GDM1 (cell line): ENCODE results near the gene PAMR1.
A peak's percentile ranks its signal among the peaks of the same experiment; 100 is the strongest.

ENCODE experiments used
- DNase-seq: peaks from one replicate; lab custom pipeline; 2025; lab: John Stamatoyannopoulos, UW

The PAMR1 gene

GRCh38 chr11:35494957-35495490 lies 30.4 kb downstream of the PAMR1 start:
- no peak for DNase-seq

- DNase-seq = no peak
Observed at GRCh38 chr11:35491231-35491871, 34.1 kb downstream of the PAMR1 start.

- no peak for DNase-seq
Observed at GRCh38 chr11:35488117-35488516, 37.3 kb downstream of the PAMR1 start.

GRCh38 chr11:35487532-35488078 lies 37.8 kb downstream of the PAMR1 start:
- DNase-seq = no peak

GRCh38 chr11:35486934-35487333 lies 38.5 kb downstream of the PAMR1 start:
- DNase-seq = no peak

- DNase-seq = no peak
Observed at GRCh38 chr11:35486446-35486845, 39.0 kb downstream of the PAMR1 start.

GRCh38 chr11:35485656-35486322 lies 39.6 kb downstream of the PAMR1 start:
- DNase-seq = peak; percentile 60

GRCh38 chr11:35484435-35484834 lies 41.0 kb downstream of the PAMR1 start:
- DNase-seq = no peak

GRCh38 chr11:35483131-35483820 lies 42.1 kb downstream of the PAMR1 start:
- no peak for DNase-seq

GRCh38 chr11:35479731-35480130 lies 45.7 kb downstream of the PAMR1 start:
- DNase-seq = no peak

- DNase-seq = no peak
Observed at GRCh38 chr11:35478471-35479091, 46.8 kb downstream of the PAMR1 start.

GRCh38 chr11:35477901-35478300 lies 47.5 kb downstream of the PAMR1 start:
- no peak for DNase-seq

GRCh38 chr11:35474688-35475087 lies 50.7 kb downstream of the PAMR1 start:
- DNase-seq = no peak

GRCh38 chr11:35473795-35474374 lies 51.5 kb downstream of the PAMR1 start:
- DNase-seq = no peak

GRCh38 chr11:35470616-35471015 lies 54.8 kb downstream of the PAMR1 start:
- no peak for DNase-seq

- DNase-seq = no peak
Observed at GRCh38 chr11:35466058-35466457, 59.4 kb downstream of the PAMR1 start.

- DNase-seq = no peak
Observed at GRCh38 chr11:35464308-35464707, 61.1 kb downstream of the PAMR1 start.

- no peak for DNase-seq
Observed at GRCh38 chr11:35463331-35463751, 62.1 kb downstream of the PAMR1 start.

GRCh38 chr11:35461917-35462538 lies 63.4 kb downstream of the PAMR1 start:
- DNase-seq = no peak

- DNase-seq = no peak
Observed at GRCh38 chr11:35459489-35459888, 65.9 kb downstream of the PAMR1 start.

- DNase-seq = no peak
Observed at GRCh38 chr11:35458846-35459245, 66.6 kb downstream of the PAMR1 start.
